PC-3 (cell line): ENCODE data around the gene TDRD5. TPM values are rescaled to one million over a fixed set of nuclear protein-coding genes. Genes with fewer than 3 reads are reported as not detected.

Source experiments
- ATAC-seq: fragments of 200-7000 bp; cut with Tn5 transposase; 2 replicates; pipeline ENCODE4 v1.9.1; 2020; ENCODE audit warnings: mild to moderate bottlenecking, moderate library complexity
- BruUV-seq: library from RNA; stranded (reverse); fragments of 400-500 nt; replicated peaks from 2 replicates; lab custom pipeline; 2021; lab: Mats Ljungman, UMichigan
- CTCF ChIA-PET: fragments of 300-600 bp; sonication (Branson Sonifier 250); formaldehyde crosslinking; loops from one replicate; lab custom pipeline; 2022; ENCODE audit warnings: antibody characterized with exemption; lab: Charles Lee
- POLR2A ChIA-PET: fragments of 300-600 bp; sonication (Branson Sonifier 250); formaldehyde crosslinking; loops from one replicate; lab custom pipeline; 2022; ENCODE audit warnings: antibody characterized with exemption; ENCODE audit not compliant: unreplicated experiment; lab: Charles Lee
- DNase-seq: peaks from one replicate; pipeline ENCODE4 v3.0.0-alpha.2; 2015
- H2AFZ ChIP-seq: fragments of 300-600 bp; sonication (generic); 2 replicates; pipeline ENCODE4 v1.6.0; 2016; ENCODE audit warnings: antibody characterized with exemption, low read length
- H3F3A ChIP-seq: fragments of 300-600 bp; sonication (generic); one replicate; pipeline ENCODE4 v1.6.0; 2017; ENCODE audit warnings: antibody characterized with exemption, low read length, control low read depth, mild to moderate bottlenecking; ENCODE audit not compliant: unreplicated experiment
- H3K27ac ChIP-seq: fragments of 300-600 bp; sonication (generic); 2 replicates; pipeline ENCODE4 v1.5.1; 2016; ENCODE audit warnings: mild to moderate bottlenecking, low read length
- H3K27me3 ChIP-seq: fragments of 300-600 bp; sonication (generic); 2 replicates; pipeline ENCODE4 v1.6.1; 2016; ENCODE audit warnings: low read length, mixed read lengths
- H3K36me3 ChIP-seq: fragments of 300-600 bp; sonication (generic); 2 replicates; pipeline ENCODE4 v1.6.1; 2016; ENCODE audit warnings: low read depth, mixed run types, low read length, mixed read lengths
- H3K4me1 ChIP-seq: fragments of 300-600 bp; sonication (generic); 2 replicates; pipeline ENCODE4 v1.5.1; 2016; ENCODE audit warnings: low read length; ENCODE audit not compliant: insufficient read depth
- H3K4me2 ChIP-seq: fragments of 300-600 bp; sonication (generic); 2 replicates; pipeline ENCODE4 v1.6.0; 2016; ENCODE audit warnings: low read length
- H3K4me3 ChIP-seq: fragments of 300-600 bp; sonication (generic); 2 replicates; pipeline ENCODE4 v1.5.1; 2016; ENCODE audit warnings: mild to moderate bottlenecking, low read length, mixed read lengths
- H3K79me2 ChIP-seq: fragments of 300-600 bp; sonication (generic); 2 replicates; pipeline ENCODE4 v1.6.1; 2017; ENCODE audit warnings: low read length, mixed read lengths
- H3K9ac ChIP-seq: fragments of 300-600 bp; sonication (generic); 2 replicates; pipeline ENCODE4 v1.6.0; 2016; ENCODE audit warnings: mild to moderate bottlenecking, low read length
- H3K9me2 ChIP-seq: fragments of 300-600 bp; sonication (generic); replicated peaks from 2 replicates; pipeline ENCODE4 v1.6.1; 2016; ENCODE audit warnings: mixed run types, low read length, mixed read lengths
- H3K9me3 ChIP-seq: fragments of 300-600 bp; sonication (generic); 2 replicates; pipeline ENCODE4 v1.6.1; 2016; ENCODE audit warnings: low read length, mixed read lengths
- H4K20me1 ChIP-seq: fragments of 300-600 bp; sonication (generic); 2 replicates; pipeline ENCODE4 v1.6.1; 2016; ENCODE audit warnings: low read length, mixed read lengths
- CTCF ChIP-seq: fragments of 300-600 bp; sonication (generic); conservative IDR thresholded peaks from 2 replicates; pipeline ENCODE4 v1.5.1; 2017; ENCODE audit warnings: antibody characterized with exemption, low read depth, mild to moderate bottlenecking, low read length
- EZH2 ChIP-seq: fragments of 300-600 bp; sonication (generic); IDR thresholded peaks from one replicate; pipeline ENCODE4 v1.6.1; 2017; ENCODE audit warnings: antibody characterized with exemption, mild to moderate bottlenecking, low read length; ENCODE audit not compliant: unreplicated experiment
- EZH2phosphoT487 ChIP-seq: fragments of 300-600 bp; sonication (generic); IDR thresholded peaks from 2 replicates; pipeline ENCODE4 v1.6.1; 2018; ENCODE audit warnings: mild to moderate bottlenecking, antibody characterized with exemption, low read length, borderline replicate concordance
- intact Hi-C: fragments of 100-400 bp; cut with micrococcal nuclease; formaldehyde crosslinking; loops from 2 replicates; pipeline ENCODE4 v1.9.0; 2023
- total RNA-seq: library from RNA; depleted of rRNA; stranded (reverse); fragments of >200 nt; gene quantifications from 2 replicates; pipeline ENCODE4 v1.2.3, GENCODE V29; 2014

Gene TDRD5
- total RNA-seq, 1 experiment from 2014 or later = not detected

- Histone ChIP-seq H3K4me3 (no peak within 1 kb of the TSS), H3K9ac (no peak within 1 kb of the TSS), H3K36me3 (no peaks in the 10 kb centered on the region), H3K27me3 (peaks cover 28% of the 10 kb centered on the region), H3K79me2 (no peaks in the 10 kb centered on the region), H2AFZ (no peak within 1 kb of the TSS), H3K4me2 (no peak within 1 kb of the TSS), H3F3A (no peaks in the 10 kb centered on the region), H3K27ac (no peak within 1 kb of the TSS), H3K9me2 (no peaks in the 10 kb centered on the region), H3K4me1 (no peaks in the 10 kb centered on the region), H4K20me1 (no peaks in the 10 kb centered on the region), H3K9me3 (no peaks in the 10 kb centered on the region)
- no TSS peak for BruUV-seq
- ChIA-PET CTCF (no interaction called here), POLR2A (no interaction called here)
- intact Hi-C loops = no loop called here
- no peak for TF ChIP-seq EZH2
- TF ChIP-seq EZH2phosphoT487 = no peak
- ATAC-seq = no peak
- DNase-seq = no peak
These were observed 15.9 kb upstream of the TDRD5 start, which contains the start of gene NPHS2 for GRCh38 chr1:179575497-179576314. NPHS2 (minus strand) TSS chr1:179575948; CDS start chr1:179575864, 84 bp downstream.

- DNase-seq (no peak), ATAC-seq (no peak)
- Histone ChIP-seq H3K36me3 (no peaks in the 10 kb centered on the region), H4K20me1 (no peaks in the 10 kb centered on the region), H3K4me3 (no peak overlapping the region), H3K9me3 (no peaks in the 10 kb centered on the region), H3K79me2 (no peaks in the 10 kb centered on the region), H3K27ac (no peak overlapping the region), H3K4me1 (no peaks in the 10 kb centered on the region), H3K27me3 (peaks cover 28% of the 10 kb centered on the region), H3K9me2 (no peaks in the 10 kb centered on the region), H3K9ac (no peak overlapping the region), H2AFZ (no peak overlapping the region), H3K4me2 (no peak overlapping the region), H3F3A (no peaks in the 10 kb centered on the region)
- ChIA-PET POLR2A (no interaction called here), CTCF (no interaction called here)
- intact Hi-C loops = no loop called here
- BruUV-seq = no TSS peak
- TF ChIP-seq EZH2 (no peak), CTCF (no peak), EZH2phosphoT487 (no peak)
These were observed 15.1 kb upstream of the TDRD5 start for GRCh38 chr1:179576509-179576908.

GRCh38 chr1:179583771-179584320 is 7.8 kb upstream of the TDRD5 start:
- no TSS peak for BruUV-seq
- no peak overlapping the region for H3K27ac ChIP-seq
- TF ChIP-seq CTCF (no peak), EZH2 (no peak), EZH2phosphoT487 (no peak)
- no peak overlapping the region for H3K9ac ChIP-seq
- ATAC-seq (no peak), DNase-seq (no peak)
- intact Hi-C loops = no loop called here
- H3F3A ChIP-seq = no peaks in the 10 kb centered on the region
- H3K9me2 ChIP-seq = no peaks in the 10 kb centered on the region
- POLR2A ChIA-PET = no interaction called here
- no peaks in the 10 kb centered on the region for H3K79me2 ChIP-seq
- CTCF ChIA-PET = interaction anchor here (0.6 kb wide), 1 partner anchor 67 kb away, joined by 3 read pairs; no protein-coding TSS in a partner anchor
- no peak overlapping the region for H3K4me2 ChIP-seq
- peaks cover 36% of the 10 kb centered on the region for H3K27me3 ChIP-seq
- no peak overlapping the region for H3K4me3 ChIP-seq
- H3K4me1 ChIP-seq = no peaks in the 10 kb centered on the region
- no peaks in the 10 kb centered on the region for H3K36me3 ChIP-seq
- no peak overlapping the region for H2AFZ ChIP-seq
- H4K20me1 ChIP-seq = no peaks in the 10 kb centered on the region
- no peaks in the 10 kb centered on the region for H3K9me3 ChIP-seq
